MCF 10A (cell line): ENCODE data around the gene POGZ. TPM values are rescaled to one million over a fixed set of nuclear protein-coding genes. Genes with fewer than 3 reads are reported as not detected.
"Not testable (repeated sequence)": the region's sequence is repeated elsewhere in the genome, so short reads cannot be mapped to it uniquely, and the experiment has no call there.

Experiments
- BruUV-seq: library from RNA; stranded (reverse); fragments of 400-500 nt; replicated peaks from 2 replicates; lab custom pipeline; 2021; lab: Mats Ljungman, UMichigan
- CTCF ChIA-PET: fragments of 300-600 bp; sonication (Branson Sonifier 250); formaldehyde crosslinking; extraction: SDS; loops from one replicate; lab custom pipeline; 2021; ENCODE audit warnings: antibody characterized with exemption, inconsistent platforms; lab: Yijun Ruan, JAX
- POLR2A ChIA-PET: fragments of 300-600, 350-650 bp; sonication (Branson Sonifier 250); formaldehyde crosslinking; extraction: SDS; loops from one replicate; lab custom pipeline; 2020; ENCODE audit warnings: antibody characterized with exemption, inconsistent platforms; lab: Yijun Ruan, JAX
- DNase-seq: peaks from one replicate; pipeline ENCODE4 v3.0.0-alpha.2; 2018; ENCODE audit not compliant: unreplicated experiment
- H3K27ac Mint-ChIP-seq: one replicate; pipeline ENCODE4 v1.8.0; 2022; ENCODE audit warnings: mild to moderate bottlenecking, low read depth, mixed read lengths; ENCODE audit not compliant: unreplicated experiment
- H3K27me3 Mint-ChIP-seq: one replicate; pipeline ENCODE4 v1.8.0; 2022; ENCODE audit warnings: mixed read lengths; ENCODE audit not compliant: insufficient read depth, unreplicated experiment
- H3K36me3 Mint-ChIP-seq: one replicate; pipeline ENCODE4 v1.8.0; 2022; ENCODE audit warnings: mild to moderate bottlenecking, moderate library complexity, mixed read lengths; ENCODE audit not compliant: insufficient read depth, unreplicated experiment
- H3K4me1 Mint-ChIP-seq: one replicate; pipeline ENCODE4 v1.8.0; 2022; ENCODE audit warnings: mixed read lengths; ENCODE audit not compliant: insufficient read depth, unreplicated experiment
- H3K4me3 Mint-ChIP-seq: one replicate; pipeline ENCODE4 v1.8.0; 2022; ENCODE audit warnings: mild to moderate bottlenecking, moderate library complexity, mixed read lengths; ENCODE audit not compliant: unreplicated experiment
- H3K9me3 Mint-ChIP-seq: one replicate; pipeline ENCODE4 v1.8.0; 2022; ENCODE audit warnings: mixed read lengths; ENCODE audit not compliant: unreplicated experiment
- CTCF ChIP-seq: fragments of 200-600 bp; IDR thresholded peaks from one replicate; pipeline ENCODE4 v1.8.0; 2022; ENCODE audit warnings: antibody characterized with exemption, mild to moderate bottlenecking; ENCODE audit not compliant: unreplicated experiment
- intact Hi-C: fragments of 100-400 bp; cut with micrococcal nuclease; formaldehyde crosslinking; loops from 2 replicates; pipeline ENCODE4 v1.14.1; 2022
- total RNA-seq: library from RNA; stranded (reverse); gene quantifications from 2 replicates; pipeline ENCODE4 v1.2.3, GENCODE V29; 2022

Gene POGZ
- total RNA-seq, 1 experiment from 2014 or later, result 92.2 TPM

DNA sequence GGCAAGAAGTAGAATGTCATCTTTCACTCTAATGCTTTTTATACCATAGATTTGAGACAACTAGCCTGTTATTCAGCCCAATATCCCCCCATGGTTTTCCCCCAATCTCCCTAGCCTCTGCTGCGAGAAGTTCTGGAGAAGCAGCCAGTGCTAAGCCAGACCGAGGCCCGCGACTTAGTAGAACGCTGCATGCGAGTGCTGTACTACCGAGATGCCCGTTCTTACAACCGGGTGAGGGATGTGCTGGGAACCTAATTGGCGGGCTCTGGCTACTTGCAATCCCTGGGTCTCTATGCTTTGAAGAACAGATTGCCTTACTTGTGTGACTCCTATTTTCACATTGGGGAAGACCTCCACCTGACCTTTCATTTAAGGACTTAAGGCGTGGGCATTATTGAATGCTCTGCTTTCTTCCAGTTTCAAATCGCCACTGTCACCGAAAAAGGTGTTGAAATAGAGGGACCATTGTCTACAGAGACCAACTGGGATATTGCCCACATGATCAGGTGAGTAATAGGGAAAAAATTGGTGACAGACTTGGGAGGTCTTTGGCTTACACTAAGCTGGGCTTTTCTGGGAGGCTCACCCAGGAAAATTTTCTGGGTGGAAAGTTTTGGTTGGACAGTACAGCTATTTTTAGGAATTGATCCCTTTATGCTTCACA is 58.0 kb downstream of the POGZ start:
- H3K4me3 Mint-ChIP-seq, result peak overlapping the region; percentile 93
- H3K4me1 Mint-ChIP-seq, result peaks cover 20% of the 10 kb centered on the region
- H3K27ac Mint-ChIP-seq, result peak overlapping the region; percentile 99
- intact Hi-C loops, result no loop called here
- no peak for TF ChIP-seq CTCF
- DNase-seq, result no peak
- ChIA-PET POLR2A (interaction anchor here (0.8 to 5.7 kb wide), 18 partner anchors 11 to 508 kb away, joined by 3 to 60 read pairs (median 10); partner anchors contain the start of genes PI4KB, SELENBP1, THEM4 and ZNF687), CTCF (interaction anchor here (1.0 to 4.0 kb wide), 5 partner anchors 16 to 201 kb away, joined by 3 to 35 read pairs (median 7); no protein-coding TSS in a partner anchor)
- H3K36me3 Mint-ChIP-seq, result peaks cover 71% of the 10 kb centered on the region
- H3K27me3 Mint-ChIP-seq, result no peaks in the 10 kb centered on the region
- no TSS peak for BruUV-seq
- H3K9me3 Mint-ChIP-seq, result no peaks in the 10 kb centered on the region

DNA sequence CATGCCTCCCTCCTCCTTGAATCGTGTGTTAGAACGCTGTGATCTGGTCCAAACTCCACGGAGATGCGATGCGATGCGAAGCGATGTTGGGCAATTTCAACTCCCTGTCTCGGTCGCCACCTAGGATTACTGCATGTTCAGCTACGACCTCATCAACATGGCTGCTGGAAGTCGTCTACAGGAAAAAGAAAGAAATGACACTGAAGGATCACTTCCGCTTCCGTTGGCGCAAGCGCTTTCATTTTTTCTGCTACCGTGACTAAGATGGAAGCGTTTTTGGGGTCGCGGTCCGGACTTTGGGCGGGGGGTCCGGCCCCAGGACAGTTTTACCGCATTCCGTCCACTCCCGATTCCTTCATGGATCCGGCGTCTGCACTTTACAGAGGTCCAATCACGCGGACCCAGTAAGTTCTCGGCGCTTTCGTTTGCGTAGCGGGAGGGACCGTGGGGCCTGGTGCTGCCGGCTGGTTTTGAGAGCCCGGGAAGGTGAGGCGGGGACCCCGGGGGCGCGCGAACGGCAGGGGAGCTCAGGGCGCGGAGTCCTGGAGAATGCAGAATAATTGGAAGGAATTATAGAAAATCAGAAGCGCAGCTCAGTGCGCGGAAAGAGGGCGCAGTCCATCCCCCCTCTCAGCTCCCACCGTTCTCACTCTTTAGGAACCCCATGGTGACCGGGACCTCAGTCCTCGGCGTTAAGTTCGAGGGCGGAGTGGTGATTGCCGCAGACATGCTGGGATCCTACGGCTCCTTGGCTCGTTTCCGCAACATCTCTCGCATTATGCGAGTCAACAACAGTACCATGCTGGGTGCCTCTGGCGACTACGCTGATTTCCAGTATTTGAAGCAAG is 59.7 kb downstream of the POGZ start, which contains the start of gene PSMB4:
PSMB4 (plus strand) TSS at position 250 of the 848 bp plus-strand sequence; CDS start at position 265, 15 bp downstream.
- intact Hi-C loops, result loop anchor here (1.0 to 2.0 kb wide), 6 partner anchors 52 to 203 kb away; partner anchors contain the start of gene RFX5
- BruUV-seq, result TSS peak; percentile 81
- H3K4me1 Mint-ChIP-seq, result peaks cover 20% of the 10 kb centered on the region
- peak within 1 kb of the TSS; percentile 99 for H3K27ac Mint-ChIP-seq
- H3K9me3 Mint-ChIP-seq, result no peaks in the 10 kb centered on the region
- H3K4me3 Mint-ChIP-seq, result peak within 1 kb of the TSS; percentile 93
- POLR2A ChIA-PET, result interaction anchor here (0.6 to 5.7 kb wide), 42 partner anchors 8 to 1131 kb away, joined by 3 to 60 read pairs (median 6); partner anchors contain the start of genes APH1A, MRPL9, PI4KB and PIP5K1A
- peaks cover 54% of the 10 kb centered on the region for H3K36me3 Mint-ChIP-seq
- TF ChIP-seq CTCF, result peak; percentile 31
- peak; percentile 97 for DNase-seq
- no peaks in the 10 kb centered on the region for H3K27me3 Mint-ChIP-seq
- CTCF ChIA-PET, result interaction anchor here (0.6 to 4.0 kb wide), 16 partner anchors 16 to 228 kb away, joined by 3 to 35 read pairs (median 4); partner anchors contain the start of gene PI4KB

GRCh38 chr1:151396265-151396664 is 63.0 kb downstream of the POGZ start:
- BruUV-seq, H3K27ac Mint-ChIP-seq, H3K27me3 Mint-ChIP-seq, DNase-seq, intact Hi-C loops, H3K4me3 Mint-ChIP-seq, H3K9me3 Mint-ChIP-seq: not testable (repeated sequence)
- POLR2A ChIA-PET, result interaction anchor here (1.1 to 3.7 kb wide), 6 partner anchors 12 to 95 kb away, joined by 3 to 20 read pairs (median 6); partner anchors contain the start of genes PI4KB and SELENBP1
- H3K4me1 Mint-ChIP-seq, result peaks cover 15% of the 10 kb centered on the region
- H3K36me3 Mint-ChIP-seq, result peaks cover 22% of the 10 kb centered on the region
- CTCF ChIA-PET, result interaction anchor here (0.8 to 3.0 kb wide), 3 partner anchors 10 to 95 kb away, joined by 3 to 14 read pairs (median 3); no protein-coding TSS in a partner anchor

- no peaks in the 10 kb centered on the region for H3K36me3 Mint-ChIP-seq
- no peak overlapping the region for H3K4me3 Mint-ChIP-seq
- H3K27ac Mint-ChIP-seq, result no peak overlapping the region
- ChIA-PET POLR2A (interaction anchor here (0.8 to 3.7 kb wide), 3 partner anchors 8 to 66 kb away, joined by 3 to 20 read pairs (median 7); partner anchors contain the start of genes PI4KB and SELENBP1), CTCF (interaction anchor here (1.0 kb wide), 1 partner anchor 53 kb away, joined by 5 read pairs; no protein-coding TSS in a partner anchor)
- no peaks in the 10 kb centered on the region for H3K9me3 Mint-ChIP-seq
- intact Hi-C loops, result no loop called here
- no peak for TF ChIP-seq CTCF
- no TSS peak for BruUV-seq
- H3K27me3 Mint-ChIP-seq, result no peaks in the 10 kb centered on the region
- DNase-seq, result no peak
- no peaks in the 10 kb centered on the region for H3K4me1 Mint-ChIP-seq
These were observed 65.7 kb downstream of the POGZ start for GRCh38 chr1:151393583-151393982.
